ENCODE measurements around the gene PAPPA. TPM values are rescaled to one million over a fixed set of nuclear protein-coding genes. Genes with fewer than 3 reads are reported as not detected.

Gene PAPPA
- total RNA-seq, 1 experiment from 2014 or later: 0.17 TPM

GRCh38 chr9:116282597-116282996 is 129.0 kb downstream of the PAPPA start:
- Histone ChIP-seq H2BK12ac (ENCODE audit: insufficient read length, low read depth, low read length) (no peak overlapping the region), H4K5ac (ENCODE audit: insufficient read length, low read depth, low read length) (no peak overlapping the region), H4K91ac (ENCODE audit: insufficient read length, low read depth, low read length) (no peak overlapping the region), H3K56ac (ENCODE audit: insufficient read length, low read depth, low read length) (no peak overlapping the region), H3K9ac (ENCODE audit: extremely low read depth, insufficient read length, low read length) (no peak overlapping the region), H2BK5ac (ENCODE audit: insufficient read length, low read length) (no peak overlapping the region), H3K23ac (ENCODE audit: insufficient read length, low read depth, low read length) (no peak overlapping the region), H3T11ph (ENCODE audit: low read length) (no peak overlapping the region), H3K4me1 (ENCODE audit: insufficient read depth, low read length) (peaks cover 18% of the 10 kb centered on the region), H2BK20ac (ENCODE audit: low read depth, low read length, poor library complexity, severe bottlenecking) (no peak overlapping the region), H3K4ac (ENCODE audit: low read depth, low read length) (no peak overlapping the region), H4K20me1 (ENCODE audit: control insufficient read depth, insufficient read depth, insufficient read length) (no peaks in the 10 kb centered on the region), H3K79me1 (ENCODE audit: insufficient read depth, low read depth, low read length, poor library complexity, severe bottlenecking) (no peaks in the 10 kb centered on the region), H2AK5ac (ENCODE audit: insufficient read length, low read length) (no peak overlapping the region), H2AFZ (ENCODE audit: low read length) (no peak overlapping the region), H2BK120ac (ENCODE audit: low read depth, low read length, poor library complexity, severe bottlenecking) (no peak overlapping the region), H4K8ac (replicated peaks; ENCODE audit: insufficient read length, low read depth, low read length) (no peak overlapping the region), H3K4me2 (ENCODE audit: insufficient read depth, insufficient read length, low read length) (no peak overlapping the region), H3K27me3 (ENCODE audit: insufficient read depth, low read length) (peaks cover 25% of the 10 kb centered on the region; the same call in 1 of the 2 replicates), H3K9me3 (ENCODE audit: control insufficient read depth, low read depth, low read length) (no peaks in the 10 kb centered on the region), H3K18ac (ENCODE audit: insufficient read length, low read depth, low read length) (no peak overlapping the region), H2BK15ac (ENCODE audit: low read depth, low read length) (no peak overlapping the region), H3K23me2 (ENCODE audit: insufficient read length, low read depth, low read length, poor library complexity, severe bottlenecking) (peaks cover 4% of the 10 kb centered on the region), H3K14ac (ENCODE audit: insufficient read depth, low read length) (no peak overlapping the region), H3K79me2 (ENCODE audit: insufficient read depth, low read length) (no peaks in the 10 kb centered on the region), H3K27ac (ENCODE audit: insufficient read length, low read depth, low read length) (no peak overlapping the region)
- TF ChIP-seq CTCF (conservative IDR thresholded peaks at IDR 0.05): no peak
- no peak for DNase-seq
- WGBS (ENCODE audit: extremely low coverage, insufficient read length, low lambda C conversion rate): no CpG with 5 or more reads among the region's 1 CpG
- Mint-ChIP-seq H3K27ac (no peak overlapping the region), H3K9me3 (no peaks in the 10 kb centered on the region; a peak in 2 of 5 replicates), H3K27me3 (ENCODE audit: low read depth) (peaks cover 92% of the 10 kb centered on the region), H3K4me3 (no peak overlapping the region; a peak in 1 of 5 replicates), H3K4me1 (peaks cover 80% of the 10 kb centered on the region in 2 experiments), H3K36me3 (ENCODE audit: insufficient read depth in 1 of 3, low read depth in 3 of 3) (no peaks in the 10 kb centered on the region; a peak in 1 of 7 replicates)

Measured in H9 (cell line).